SKM-1 treated with dmso at 0.1 percent for 144 hours (cell line): ENCODE measurements around the gene BCAN.
"Not testable (repeated sequence)": the region's sequence is repeated elsewhere in the genome, so short reads cannot be mapped to it uniquely, and the experiment has no call there.

Experiments
- DNase-seq: peaks from one replicate; lab custom pipeline; 2025; ENCODE audit not compliant: unreplicated experiment; lab: John Stamatoyannopoulos, UW

The BCAN gene, protein sequence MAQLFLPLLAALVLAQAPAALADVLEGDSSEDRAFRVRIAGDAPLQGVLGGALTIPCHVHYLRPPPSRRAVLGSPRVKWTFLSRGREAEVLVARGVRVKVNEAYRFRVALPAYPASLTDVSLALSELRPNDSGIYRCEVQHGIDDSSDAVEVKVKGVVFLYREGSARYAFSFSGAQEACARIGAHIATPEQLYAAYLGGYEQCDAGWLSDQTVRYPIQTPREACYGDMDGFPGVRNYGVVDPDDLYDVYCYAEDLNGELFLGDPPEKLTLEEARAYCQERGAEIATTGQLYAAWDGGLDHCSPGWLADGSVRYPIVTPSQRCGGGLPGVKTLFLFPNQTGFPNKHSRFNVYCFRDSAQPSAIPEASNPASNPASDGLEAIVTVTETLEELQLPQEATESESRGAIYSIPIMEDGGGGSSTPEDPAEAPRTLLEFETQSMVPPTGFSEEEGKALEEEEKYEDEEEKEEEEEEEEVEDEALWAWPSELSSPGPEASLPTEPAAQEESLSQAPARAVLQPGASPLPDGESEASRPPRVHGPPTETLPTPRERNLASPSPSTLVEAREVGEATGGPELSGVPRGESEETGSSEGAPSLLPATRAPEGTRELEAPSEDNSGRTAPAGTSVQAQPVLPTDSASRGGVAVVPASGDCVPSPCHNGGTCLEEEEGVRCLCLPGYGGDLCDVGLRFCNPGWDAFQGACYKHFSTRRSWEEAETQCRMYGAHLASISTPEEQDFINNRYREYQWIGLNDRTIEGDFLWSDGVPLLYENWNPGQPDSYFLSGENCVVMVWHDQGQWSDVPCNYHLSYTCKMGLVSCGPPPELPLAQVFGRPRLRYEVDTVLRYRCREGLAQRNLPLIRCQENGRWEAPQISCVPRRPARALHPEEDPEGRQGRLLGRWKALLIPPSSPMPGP

DNA sequence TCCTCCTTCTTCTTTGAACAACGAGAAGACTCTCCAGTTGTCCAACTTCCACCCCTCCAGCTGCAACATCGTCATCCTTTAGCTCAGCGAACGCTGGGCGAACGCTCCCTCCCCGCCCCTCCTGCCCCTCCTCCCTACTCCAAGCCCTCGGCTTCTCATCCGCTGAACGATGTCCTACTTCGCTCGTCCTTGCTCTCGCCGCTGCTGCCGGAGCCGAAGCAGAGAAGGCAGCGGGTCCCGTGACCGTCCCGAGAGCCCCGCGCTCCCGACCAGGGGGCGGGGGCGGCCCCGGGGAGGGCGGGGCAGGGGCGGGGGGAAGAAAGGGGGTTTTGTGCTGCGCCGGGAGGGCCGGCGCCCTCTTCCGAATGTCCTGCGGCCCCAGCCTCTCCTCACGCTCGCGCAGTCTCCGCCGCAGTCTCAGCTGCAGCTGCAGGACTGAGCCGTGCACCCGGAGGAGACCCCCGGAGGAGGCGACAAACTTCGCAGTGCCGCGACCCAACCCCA, at the start of gene BCAN:
Gene BCAN, plus strand, starts transcription at position 357 of the 504 bp plus-strand sequence. CDS start 3,938 bp downstream, outside the sequence.
- no peak for DNase-seq

DNA sequence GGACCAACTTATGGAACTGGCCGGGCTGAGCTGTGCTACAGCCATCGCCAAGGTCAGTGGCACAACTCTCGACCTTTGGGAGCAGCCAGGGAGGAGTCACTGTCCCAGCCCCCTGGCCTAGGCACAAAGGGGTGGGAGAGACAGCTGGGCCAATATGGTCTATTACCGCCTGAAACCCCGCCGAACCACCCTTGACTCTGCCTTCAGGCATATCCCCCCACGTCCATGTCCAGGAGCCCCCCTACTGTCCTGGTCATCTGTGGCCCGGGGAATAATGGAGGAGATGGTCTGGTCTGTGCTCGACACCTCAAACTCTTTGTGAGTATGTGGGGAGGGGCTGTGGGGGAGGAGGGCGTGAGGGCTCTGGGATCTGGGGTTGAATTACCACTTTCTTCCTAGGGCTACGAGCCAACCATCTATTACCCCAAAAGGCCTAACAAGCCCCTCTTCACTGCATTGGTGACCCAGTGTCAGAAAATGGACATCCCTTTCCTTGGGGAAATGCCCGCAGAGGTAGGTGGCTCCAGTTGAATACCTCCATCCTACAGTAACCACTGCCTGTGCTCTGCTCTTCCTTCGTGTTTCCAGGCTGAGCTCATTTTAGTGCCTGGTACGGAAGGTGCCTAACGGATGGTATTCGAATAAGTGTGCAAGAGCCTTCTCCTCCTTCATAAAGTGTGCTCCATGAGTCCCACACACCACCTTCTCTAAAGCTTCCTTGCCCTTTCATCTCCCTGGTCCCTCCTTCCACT, 49.6 kb upstream of the BCAN start:
- no peak for DNase-seq

DNA sequence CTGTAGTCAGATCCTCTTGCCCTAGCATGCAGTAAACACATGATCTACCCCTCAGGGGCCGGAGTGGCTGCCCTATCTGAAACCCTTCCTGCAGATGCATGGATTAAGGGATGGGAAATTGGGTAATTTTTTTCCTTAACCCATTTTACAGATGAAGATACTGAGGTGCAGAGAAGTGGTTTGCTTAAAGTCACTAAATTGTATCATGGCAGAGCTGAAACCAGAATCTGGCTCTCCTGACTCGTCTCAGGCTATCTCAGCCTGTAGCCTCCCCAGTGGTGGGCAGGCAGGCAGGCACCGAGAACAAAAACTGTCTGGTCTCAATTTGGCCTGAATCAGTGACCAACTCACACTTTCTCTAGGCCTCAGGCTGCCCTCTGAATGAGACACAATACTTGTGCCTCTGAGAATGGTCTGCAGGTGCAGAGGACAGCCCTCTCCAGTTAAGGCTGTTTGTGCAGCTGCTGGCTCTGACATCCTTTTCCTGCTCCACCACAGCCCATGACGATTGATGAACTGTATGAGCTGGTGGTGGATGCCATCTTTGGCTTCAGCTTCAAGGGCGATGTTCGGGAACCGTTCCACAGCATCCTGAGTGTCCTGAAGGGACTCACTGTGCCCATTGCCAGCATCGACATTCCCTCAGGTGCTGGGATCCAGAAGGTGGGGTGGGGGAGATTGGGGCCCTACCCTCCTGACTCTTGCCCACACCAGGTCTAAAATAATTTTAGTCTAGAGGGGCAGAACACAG, 48.8 kb upstream of the BCAN start:
- no peak for DNase-seq

DNA sequence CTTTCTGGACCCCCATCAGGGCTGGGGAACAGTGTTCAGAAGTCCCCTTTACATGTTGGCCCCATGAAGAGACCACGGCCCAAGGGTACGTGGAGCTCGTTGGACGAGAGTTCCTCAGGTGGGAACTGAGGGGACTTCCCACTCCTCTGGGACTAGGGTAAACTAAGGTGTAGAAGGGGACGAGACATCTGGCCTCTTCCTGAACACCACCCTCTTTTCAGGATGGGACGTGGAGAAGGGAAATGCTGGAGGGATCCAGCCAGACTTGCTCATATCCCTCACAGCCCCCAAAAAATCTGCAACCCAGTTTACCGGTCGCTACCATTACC, 48.3 kb upstream of the BCAN start:
- no peak for DNase-seq

DNA sequence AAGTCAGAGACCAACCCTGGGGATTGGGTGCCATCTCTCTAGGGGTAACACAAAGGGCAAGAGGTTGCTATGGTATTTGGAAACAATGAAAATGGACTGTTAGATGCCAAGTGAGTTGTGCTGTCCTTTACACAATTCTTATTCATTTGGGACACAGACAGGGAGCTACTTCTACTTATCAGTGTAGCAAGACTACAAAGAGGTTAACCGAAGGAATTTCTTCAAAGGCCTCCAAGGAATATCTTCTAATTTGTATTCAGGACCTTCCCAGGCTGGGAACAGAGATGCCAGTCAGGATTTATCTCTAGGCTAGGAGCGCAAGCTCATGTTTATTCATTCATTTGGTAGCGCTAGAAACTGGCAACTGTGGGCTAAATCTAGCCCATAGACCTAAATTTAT, 47.7 kb upstream of the BCAN start:
- no peak for DNase-seq

DNA sequence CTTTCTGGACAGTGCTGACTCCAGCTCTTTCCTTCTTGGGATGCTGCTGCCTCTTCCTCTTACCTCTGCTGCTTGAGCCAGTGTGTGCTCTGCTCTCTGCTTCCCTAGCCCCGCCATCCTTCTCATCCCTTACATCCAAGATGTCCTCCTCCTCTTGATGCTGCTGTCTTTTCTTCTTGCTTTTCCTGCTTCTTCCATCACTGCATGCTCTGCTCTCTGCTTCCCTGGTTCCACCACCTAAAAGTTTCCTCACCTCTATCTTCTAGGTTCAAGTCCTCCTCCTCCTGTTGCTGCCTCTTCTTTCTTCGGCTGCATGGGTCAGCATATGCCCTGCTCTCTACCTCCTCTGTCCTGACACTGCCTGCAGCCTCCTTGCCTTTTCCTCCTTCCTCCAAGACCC, 46.9 kb upstream of the BCAN start:
- DNase-seq, result no peak

DNA sequence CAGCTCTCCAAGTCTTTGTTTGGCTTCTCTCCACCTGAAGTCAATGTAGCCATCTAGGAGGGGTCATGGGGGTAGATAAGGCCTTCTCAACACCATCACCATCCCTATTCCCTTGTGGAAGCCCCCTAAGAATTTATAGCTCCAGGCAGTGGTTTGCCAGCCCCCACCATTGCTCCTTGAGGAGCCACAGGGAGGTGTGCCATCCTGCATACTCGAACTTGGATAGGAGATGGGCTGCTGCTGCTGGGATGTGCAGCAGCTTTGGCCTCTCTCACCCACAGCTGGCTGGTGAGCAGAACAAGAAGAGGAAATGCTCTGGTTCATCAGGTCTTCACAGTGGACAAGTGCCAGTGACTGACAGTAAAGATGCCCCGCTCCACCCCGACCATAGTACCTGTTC, 45.5 kb upstream of the BCAN start:
- no peak for DNase-seq

DNA sequence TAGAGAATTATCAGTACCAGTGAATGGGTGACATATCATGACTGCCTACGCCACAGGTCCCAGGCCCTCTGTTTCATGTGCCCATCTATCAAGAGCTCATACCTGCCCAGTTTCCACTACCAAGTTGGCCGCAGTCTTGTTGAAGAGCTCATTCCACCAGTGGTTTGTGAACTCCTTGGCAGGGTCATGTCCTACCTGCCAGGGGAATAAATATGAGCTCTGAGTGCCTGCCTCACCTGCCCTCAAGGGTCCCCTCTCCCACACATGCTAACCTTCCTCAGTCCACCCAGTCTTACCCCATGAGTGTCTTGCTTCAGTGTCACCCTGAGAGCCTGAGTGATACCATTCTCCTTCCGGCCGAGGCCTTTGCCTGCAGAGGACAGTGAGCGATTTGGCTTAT, 43.8 kb upstream of the BCAN start:
- DNase-seq, result no peak

DNA sequence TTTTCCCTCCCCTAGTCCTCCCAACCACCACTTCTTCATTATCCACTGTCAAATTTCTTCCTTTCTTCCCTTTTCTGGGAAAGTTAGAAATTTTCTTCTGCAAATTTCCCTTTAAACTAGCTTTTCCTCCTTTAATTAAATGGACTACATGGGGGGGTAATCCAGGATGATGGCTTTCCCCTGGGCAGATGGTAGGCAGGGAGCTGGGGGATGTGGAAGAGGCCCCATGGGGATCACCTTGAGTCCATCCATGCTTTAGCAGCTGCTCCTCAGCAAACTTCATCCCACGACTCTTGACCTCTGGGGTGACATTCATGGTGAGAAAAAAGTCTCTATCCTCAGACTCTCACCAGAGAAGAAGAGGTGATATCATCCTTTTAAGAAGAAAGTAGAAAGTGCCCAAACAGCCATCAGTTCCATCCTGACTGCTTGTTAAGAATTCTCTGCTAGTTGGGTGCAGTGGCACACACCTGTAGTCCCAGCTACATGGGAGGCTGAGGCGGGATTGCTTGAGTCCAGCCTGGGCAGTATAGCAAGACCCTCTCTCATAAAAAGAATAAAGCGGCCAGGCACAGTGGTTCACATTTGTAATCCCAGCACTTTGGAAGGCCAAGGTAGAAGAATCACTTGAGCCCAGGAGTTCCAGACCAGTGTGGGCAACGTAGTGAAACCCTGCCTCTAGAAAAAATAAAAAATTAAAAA, 43.0 kb upstream of the BCAN start:
- no peak for DNase-seq

DNA sequence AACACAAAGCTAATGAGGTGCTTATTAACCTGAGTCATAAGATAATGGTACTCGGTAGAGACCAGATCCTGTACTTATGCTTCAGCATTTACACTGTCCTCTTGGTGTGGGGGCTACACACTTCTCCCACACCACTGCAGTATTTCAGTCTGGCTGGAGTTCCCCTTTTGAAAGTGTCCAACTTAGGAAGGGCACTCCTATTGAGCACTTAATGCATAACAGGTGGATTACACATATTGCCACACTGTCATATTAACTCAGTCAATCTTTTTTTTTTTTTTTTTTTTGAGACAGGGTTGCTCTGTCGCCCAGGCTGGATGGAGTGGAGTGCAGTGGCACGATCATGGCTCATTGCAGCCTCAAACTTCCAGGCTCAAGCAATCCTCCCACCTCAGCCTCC, 42.1 kb upstream of the BCAN start:
- DNase-seq, result peak; percentile 86

DNA sequence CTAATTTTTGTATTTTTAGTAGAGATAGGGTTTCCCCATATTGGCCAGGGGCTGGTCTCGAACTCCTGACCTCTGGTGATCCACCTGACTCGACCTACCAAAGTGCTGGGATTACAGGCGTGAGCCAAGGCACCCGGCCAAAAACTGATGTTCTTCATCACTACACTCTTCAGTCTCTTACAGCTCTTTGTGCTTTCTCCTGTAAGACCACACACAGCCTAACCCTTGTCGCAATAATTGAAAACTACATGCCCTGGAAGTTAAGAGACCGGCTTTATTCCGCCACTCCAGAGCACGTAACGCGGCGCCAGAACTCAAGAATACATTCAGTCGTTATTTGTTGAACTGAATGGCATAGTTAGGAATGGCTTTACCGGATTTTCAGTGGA, 41.2 kb upstream of the BCAN start:
- no peak for DNase-seq

DNA sequence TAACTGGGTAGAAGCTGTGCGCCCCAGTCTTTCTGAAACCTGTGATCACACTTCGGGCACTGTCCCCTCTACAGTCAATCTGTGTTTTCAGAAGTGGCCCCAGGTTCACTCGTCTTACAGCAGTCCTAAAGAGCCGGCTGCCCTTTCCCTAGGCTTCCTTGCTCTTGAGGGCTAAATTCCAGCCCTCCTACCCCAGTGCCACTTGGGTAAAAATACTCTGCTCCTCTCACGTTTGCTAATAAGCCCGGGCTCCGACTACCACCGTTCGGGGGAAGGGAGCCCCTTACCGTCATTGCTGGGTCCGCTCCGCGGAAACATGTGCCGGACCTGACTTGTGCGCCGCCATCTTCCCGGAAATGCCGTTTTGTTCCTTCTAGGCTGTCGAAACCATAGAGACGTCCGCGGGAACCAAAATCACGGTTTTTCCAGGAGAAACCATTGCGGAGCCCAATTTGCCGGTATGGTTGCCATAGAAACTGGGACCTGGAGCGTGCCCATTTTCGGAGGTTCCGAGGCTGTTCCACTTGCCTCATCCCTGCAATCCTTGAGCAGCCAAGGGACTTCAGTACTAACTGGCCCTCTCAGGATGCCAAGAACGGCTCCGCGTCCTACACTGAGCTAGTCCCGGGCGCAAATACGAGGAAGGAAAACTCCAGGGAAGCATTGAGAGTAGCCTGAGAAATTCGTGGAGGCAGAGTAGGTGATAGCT, 40.6 kb upstream of the BCAN start, which contains the start of gene GPATCH4:
Gene GPATCH4, minus strand, starts transcription at position 358 of the 709 bp plus-strand sequence.
- DNase-seq, result peak; percentile 81

DNA sequence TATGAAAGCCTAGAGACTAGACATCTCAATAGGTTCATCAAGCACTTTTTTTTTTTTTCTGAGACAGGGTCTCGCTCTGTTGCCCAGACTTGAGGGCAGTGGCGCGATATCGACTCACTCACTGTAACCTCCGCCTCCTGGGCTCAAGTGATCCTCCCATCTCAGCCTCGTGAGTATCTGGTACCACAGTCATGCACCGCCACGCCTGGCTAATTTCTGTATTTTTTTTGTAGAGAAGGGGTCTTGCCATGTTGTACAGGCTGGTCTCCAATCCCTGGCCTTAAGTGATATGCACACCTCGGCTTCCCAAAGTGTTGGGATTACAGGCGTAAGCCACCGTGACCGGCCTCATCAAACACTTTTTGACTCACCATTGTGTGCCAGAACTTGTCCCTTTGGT, 40.0 kb upstream of the BCAN start:
- DNase-seq, result no peak

DNA sequence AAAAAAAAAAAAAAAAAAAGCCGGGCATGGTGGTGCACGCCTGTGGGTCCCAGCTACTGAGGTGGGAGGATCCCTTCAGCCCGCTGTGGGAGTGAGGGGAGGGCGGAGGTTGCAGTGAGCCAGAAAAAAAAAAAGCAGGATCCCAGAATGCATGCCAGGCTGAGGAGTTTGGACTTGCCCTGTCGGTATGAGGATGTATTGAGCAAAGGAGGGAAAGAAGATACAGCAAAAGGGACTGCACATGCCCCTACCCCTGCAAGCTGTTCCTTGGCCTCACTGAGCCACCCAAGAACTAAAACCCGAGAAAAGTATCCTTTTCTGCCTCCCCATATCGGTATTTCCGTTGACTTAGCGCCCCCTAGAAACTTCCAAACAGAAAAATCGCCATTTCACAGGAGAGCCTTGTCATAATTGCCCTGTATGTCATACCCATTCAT, 39.3 kb upstream of the BCAN start:
- peak; percentile 60 for DNase-seq

DNA sequence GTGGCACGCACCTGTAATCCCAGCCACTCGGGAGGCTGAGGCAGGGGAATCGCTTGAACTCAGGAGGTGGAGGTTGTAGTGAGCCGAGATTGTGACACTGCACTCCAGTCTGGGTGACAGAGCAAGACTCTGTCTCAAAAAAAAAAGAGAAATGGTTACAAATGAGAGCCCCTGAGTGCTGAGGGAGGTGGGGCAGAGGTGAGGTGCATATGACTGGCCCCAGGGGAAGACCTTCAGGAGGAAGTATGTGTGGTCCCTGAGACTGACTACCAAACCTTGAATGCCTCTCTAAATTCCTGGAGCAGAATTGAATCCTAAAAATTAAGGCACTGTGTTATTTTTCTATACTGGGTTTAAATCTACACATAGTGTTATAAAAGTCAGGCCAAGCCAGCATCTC, 34.6 kb upstream of the BCAN start:
- not testable (repeated sequence) for DNase-seq

DNA sequence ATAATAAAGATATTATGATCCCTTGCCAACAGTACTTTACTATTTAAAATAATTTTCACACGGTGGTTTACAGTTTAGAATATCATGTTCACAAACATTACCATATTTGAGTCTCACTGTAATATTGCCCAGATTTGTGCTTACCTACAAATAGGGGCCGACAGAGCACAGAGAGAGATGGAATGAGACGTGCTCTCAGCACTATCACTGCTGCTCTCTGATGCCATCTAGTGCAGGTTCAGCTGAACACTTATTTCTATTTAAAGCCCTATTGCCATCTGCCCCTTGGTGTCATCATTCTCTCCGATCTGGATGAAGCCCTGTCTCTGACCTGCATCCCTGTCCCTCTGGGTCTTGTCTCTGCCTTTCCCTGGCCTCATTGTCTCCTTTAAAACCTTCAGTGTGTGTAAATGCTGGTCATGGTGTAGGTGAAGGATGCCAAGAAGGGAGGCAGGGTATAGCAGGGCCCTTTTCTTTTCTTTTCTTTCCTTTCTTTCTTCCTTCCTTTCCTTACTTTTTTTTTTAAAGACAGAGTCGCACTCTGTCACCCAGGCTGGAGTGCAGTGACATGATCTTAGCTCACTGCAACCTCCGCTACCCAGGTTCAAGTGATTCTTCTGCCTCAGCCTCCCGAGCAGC, 33.8 kb upstream of the BCAN start:
- peak; percentile 90 for DNase-seq

DNA sequence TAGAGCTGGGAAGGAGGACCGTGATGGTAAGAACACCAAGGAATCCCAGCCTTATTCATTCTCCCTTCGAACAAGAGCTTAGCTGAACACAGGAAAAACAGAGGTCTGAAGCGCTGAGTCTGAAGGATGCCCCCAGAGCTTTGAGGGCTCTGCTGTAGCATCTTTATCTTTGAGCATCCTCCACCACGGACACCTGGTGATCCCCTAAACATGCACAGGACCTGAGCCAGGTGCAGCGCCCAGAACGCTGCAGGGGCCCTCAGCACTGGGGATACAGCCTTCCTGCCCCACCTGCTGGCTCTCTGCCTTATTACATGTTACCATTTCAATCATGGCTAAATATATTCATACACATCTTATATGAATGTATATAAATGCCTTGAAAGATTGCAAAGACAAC, 32.9 kb upstream of the BCAN start:
- peak; percentile 34 for DNase-seq

DNA sequence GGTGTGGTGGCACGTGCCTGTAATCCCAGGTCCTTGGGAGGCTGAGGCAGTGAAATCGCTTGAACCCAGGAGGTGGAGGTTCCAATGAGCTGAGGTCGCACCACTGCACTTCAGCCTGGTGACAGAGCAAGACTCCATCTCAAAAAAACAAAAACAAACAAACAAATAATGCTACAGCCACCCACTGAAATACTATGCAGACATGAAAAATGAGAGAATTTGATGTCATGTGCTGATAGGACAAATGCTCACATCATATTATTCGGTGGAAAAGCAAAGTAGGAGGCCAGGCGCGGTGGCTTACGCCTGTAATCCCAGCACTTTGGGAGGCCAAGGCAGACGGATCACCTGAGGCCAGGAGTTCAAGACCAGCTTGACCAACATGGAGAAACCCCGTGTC, 31.8 kb upstream of the BCAN start:
- not testable (repeated sequence) for DNase-seq

DNA sequence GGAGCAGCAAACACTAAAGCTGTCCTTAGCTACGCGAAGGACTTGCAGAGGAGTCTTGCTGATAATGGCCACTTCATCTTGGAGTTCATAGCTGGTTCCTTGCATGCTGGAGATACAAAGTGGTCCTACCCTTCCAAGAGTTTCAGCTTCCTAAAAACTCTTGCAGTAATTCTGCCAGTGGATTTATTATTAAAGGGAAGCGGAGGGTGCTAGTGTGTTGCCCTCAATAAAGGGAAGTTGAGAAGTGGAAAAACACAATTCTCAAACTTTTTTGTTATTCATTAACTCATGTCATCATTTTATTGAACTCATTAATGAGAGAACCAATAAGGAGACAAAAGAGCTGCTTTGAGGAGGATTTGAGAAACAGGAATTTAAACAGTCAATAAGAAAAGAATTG, 29.3 kb upstream of the BCAN start:
- DNase-seq, result no peak
